22Rv1 (cell line): ENCODE data around the gene ZNF280C.

Experiments used
- ZFX ChIP-seq: fragments of 450-650 bp; IDR thresholded peaks from 2 replicates; pipeline ENCODE4 v1.6.1; 2017; ENCODE audit warnings: antibody characterized with exemption, borderline replicate concordance
- TF ChIP-seq, protein P1 (sequence below): fragments of 450-650 bp; IDR thresholded peaks from 2 replicates; pipeline ENCODE4 v1.5.1; 2017; ENCODE audit warnings: mild to moderate bottlenecking

DNA sequence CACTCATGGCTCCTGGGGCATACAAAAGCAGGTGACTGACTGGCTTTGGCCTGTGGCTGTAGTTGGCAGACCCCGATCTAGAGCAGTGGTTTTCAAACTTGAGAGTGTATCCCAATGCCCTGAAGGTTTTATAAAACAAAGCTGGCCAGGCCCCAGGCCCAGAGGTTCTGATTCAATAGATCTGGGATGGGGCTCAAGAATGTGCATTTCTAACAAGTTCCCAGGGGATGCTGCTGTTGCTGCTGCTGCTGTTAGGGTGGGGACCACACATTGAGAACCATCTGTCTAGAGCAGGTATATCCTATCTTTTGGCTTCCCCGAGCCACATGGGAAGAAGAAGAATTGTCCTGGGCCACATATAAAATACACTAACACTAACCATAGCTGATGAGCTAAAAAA, 110.4 kb downstream of the ZNF280C start:
- TF ChIP-seq, protein P1, sequence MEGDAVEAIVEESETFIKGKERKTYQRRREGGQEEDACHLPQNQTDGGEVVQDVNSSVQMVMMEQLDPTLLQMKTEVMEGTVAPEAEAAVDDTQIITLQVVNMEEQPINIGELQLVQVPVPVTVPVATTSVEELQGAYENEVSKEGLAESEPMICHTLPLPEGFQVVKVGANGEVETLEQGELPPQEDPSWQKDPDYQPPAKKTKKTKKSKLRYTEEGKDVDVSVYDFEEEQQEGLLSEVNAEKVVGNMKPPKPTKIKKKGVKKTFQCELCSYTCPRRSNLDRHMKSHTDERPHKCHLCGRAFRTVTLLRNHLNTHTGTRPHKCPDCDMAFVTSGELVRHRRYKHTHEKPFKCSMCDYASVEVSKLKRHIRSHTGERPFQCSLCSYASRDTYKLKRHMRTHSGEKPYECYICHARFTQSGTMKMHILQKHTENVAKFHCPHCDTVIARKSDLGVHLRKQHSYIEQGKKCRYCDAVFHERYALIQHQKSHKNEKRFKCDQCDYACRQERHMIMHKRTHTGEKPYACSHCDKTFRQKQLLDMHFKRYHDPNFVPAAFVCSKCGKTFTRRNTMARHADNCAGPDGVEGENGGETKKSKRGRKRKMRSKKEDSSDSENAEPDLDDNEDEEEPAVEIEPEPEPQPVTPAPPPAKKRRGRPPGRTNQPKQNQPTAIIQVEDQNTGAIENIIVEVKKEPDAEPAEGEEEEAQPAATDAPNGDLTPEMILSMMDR = no peak
- no peak for TF ChIP-seq ZFX
